Osteocyte (in vitro differentiated cells): Measurements from ENCODE around the gene COPS8. TPM values are rescaled to one million over a fixed set of nuclear protein-coding genes. Genes with fewer than 3 reads are reported as not detected.
A peak's percentile ranks its signal among the peaks of the same experiment; 100 is the strongest.

ENCODE experiments used
- DNase-seq: peaks from one replicate; pipeline ENCODE4 v3.0.0; 2021; ENCODE audit warnings: mixed read lengths; ENCODE audit not compliant: unreplicated experiment; ENCODE audit errors: extremely low spot score
- H3K27ac Mint-ChIP-seq: one replicate; pipeline ENCODE4 v1.8.0; 2021; ENCODE audit warnings: mild to moderate bottlenecking, mixed read lengths; ENCODE audit not compliant: unreplicated experiment
- H3K27me3 Mint-ChIP-seq: one replicate; pipeline ENCODE4 v1.8.0; 2021; ENCODE audit warnings: mixed read lengths; ENCODE audit not compliant: unreplicated experiment
- H3K36me3 Mint-ChIP-seq: one replicate; pipeline ENCODE4 v1.8.0; 2021; ENCODE audit warnings: mixed read lengths; ENCODE audit not compliant: unreplicated experiment
- H3K4me1 Mint-ChIP-seq: one replicate; pipeline ENCODE4 v1.8.0; 2021; ENCODE audit warnings: mixed read lengths; ENCODE audit not compliant: unreplicated experiment
- H3K4me3 Mint-ChIP-seq: one replicate; pipeline ENCODE4 v1.8.0; 2021; ENCODE audit warnings: mild to moderate bottlenecking, moderate library complexity, mixed read lengths; ENCODE audit not compliant: unreplicated experiment
- H3K9me3 Mint-ChIP-seq: one replicate; pipeline ENCODE4 v1.8.0; 2021; ENCODE audit warnings: mixed read lengths; ENCODE audit not compliant: unreplicated experiment
- long read RNA-seq: library from polyadenylated mRNA; unstranded; transcript quantifications from one replicate; pipeline ENCODE4 v2.0.0, GENCODE V29; 2021
- total RNA-seq: library from RNA; stranded (reverse); gene quantifications from 2 replicates; pipeline ENCODE4 v1.2.1, GENCODE V29; 2021
- TF ChIP-seq, protein P1 (sequence below): fragments of 200-600 bp; sonication (generic); IDR thresholded peaks from 2 replicates; pipeline ENCODE4 v1.5.0; 2021; ENCODE audit warnings: antibody characterized with exemption, mild to moderate bottlenecking, moderate library complexity

Gene COPS8
- total RNA-seq = 104 and 107 TPM in 2 replicates
- long read RNA-seq, full-length matches to known transcripts = 666 of 735 reads
- long read RNA-seq, partial matches to known transcripts = 12 of 735 reads
- long read RNA-seq, other reads (novel, unspliced or antisense) = 57 of 735 reads

- peak; percentile 97 for DNase-seq
- H3K9me3 Mint-ChIP-seq = no peaks in the 10 kb centered on the region
- peaks cover 14% of the 10 kb centered on the region for H3K36me3 Mint-ChIP-seq
- H3K4me3 Mint-ChIP-seq = peak within 1 kb of the TSS; percentile 99
- peak within 1 kb of the TSS; percentile 99 for H3K27ac Mint-ChIP-seq
- TF ChIP-seq, protein P1, sequence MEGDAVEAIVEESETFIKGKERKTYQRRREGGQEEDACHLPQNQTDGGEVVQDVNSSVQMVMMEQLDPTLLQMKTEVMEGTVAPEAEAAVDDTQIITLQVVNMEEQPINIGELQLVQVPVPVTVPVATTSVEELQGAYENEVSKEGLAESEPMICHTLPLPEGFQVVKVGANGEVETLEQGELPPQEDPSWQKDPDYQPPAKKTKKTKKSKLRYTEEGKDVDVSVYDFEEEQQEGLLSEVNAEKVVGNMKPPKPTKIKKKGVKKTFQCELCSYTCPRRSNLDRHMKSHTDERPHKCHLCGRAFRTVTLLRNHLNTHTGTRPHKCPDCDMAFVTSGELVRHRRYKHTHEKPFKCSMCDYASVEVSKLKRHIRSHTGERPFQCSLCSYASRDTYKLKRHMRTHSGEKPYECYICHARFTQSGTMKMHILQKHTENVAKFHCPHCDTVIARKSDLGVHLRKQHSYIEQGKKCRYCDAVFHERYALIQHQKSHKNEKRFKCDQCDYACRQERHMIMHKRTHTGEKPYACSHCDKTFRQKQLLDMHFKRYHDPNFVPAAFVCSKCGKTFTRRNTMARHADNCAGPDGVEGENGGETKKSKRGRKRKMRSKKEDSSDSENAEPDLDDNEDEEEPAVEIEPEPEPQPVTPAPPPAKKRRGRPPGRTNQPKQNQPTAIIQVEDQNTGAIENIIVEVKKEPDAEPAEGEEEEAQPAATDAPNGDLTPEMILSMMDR = peak; percentile 40
- no peaks in the 10 kb centered on the region for H3K27me3 Mint-ChIP-seq
- H3K4me1 Mint-ChIP-seq = peaks cover 42% of the 10 kb centered on the region
These were observed at the start of gene COPS8 for GRCh38 chr2:237085248-237086221. COPS8 (plus strand) TSS chr2:237085889; CDS start chr2:237085965, 76 bp downstream.

GRCh38 chr2:237039301-237040031 is 46.2 kb upstream of the COPS8 start:
- H3K9me3 Mint-ChIP-seq = no peaks in the 10 kb centered on the region
- TF ChIP-seq, protein P1 = no peak

DNA sequence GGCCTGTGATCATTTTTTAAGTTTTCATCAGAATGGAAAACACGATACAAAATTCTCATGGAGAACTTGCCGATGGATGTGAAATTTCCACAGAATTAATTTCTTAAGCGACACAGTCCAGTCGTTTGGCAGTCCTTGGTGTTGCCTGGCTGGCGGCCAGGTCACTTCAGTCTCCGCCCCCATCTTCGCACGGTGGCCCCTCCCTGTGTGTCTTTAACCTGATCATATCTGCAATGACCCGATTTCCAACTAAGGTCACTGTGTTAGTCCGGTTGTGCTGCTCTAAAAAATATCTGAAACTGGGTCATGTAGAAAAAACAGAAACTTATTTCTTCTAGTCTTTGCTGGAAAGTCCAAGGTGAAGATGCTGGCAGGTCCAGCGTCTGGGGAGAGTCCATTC is 44.5 kb upstream of the COPS8 start:
- DNase-seq = no peak
- no peaks in the 10 kb centered on the region for H3K9me3 Mint-ChIP-seq
- no peaks in the 10 kb centered on the region for H3K27me3 Mint-ChIP-seq
- no peak overlapping the region for H3K4me3 Mint-ChIP-seq
- H3K4me1 Mint-ChIP-seq = no peaks in the 10 kb centered on the region
- TF ChIP-seq, protein P1 = no peak
- no peaks in the 10 kb centered on the region for H3K36me3 Mint-ChIP-seq
- H3K27ac Mint-ChIP-seq = no peak overlapping the region

More at GRCh38 chr2:237039301-237040031, 46.2 kb upstream of the COPS8 start:
- H3K27me3 Mint-ChIP-seq = no peaks in the 10 kb centered on the region
- no peak for DNase-seq
- H3K36me3 Mint-ChIP-seq = no peaks in the 10 kb centered on the region
- no peak overlapping the region for H3K4me3 Mint-ChIP-seq
- H3K27ac Mint-ChIP-seq = no peak overlapping the region
- peaks cover 3% of the 10 kb centered on the region for H3K4me1 Mint-ChIP-seq

- peaks cover under 1% of the 10 kb centered on the region for H3K36me3 Mint-ChIP-seq
- H3K27me3 Mint-ChIP-seq = no peaks in the 10 kb centered on the region
- H3K27ac Mint-ChIP-seq = no peak overlapping the region
- no peak overlapping the region for H3K4me3 Mint-ChIP-seq
- H3K9me3 Mint-ChIP-seq = peaks cover 2% of the 10 kb centered on the region
- TF ChIP-seq, protein P1 = no peak
- H3K4me1 Mint-ChIP-seq = no peaks in the 10 kb centered on the region
- no peak for DNase-seq
These were observed 43.6 kb upstream of the COPS8 start for GRCh38 chr2:237042101-237042500.
